ENCODE data around the gene PTBP3.

PTBP3 gene

GRCh38 chr9:112301420-112301819, 32.0 kb downstream of the PTBP3 start:
- H3K27ac ChIP-seq (ENCODE audit: poor library complexity, severe bottlenecking) = no peak overlapping the region
- no peak for ATAC-seq (ENCODE audit: low read depth)

GRCh38 chr9:112299514-112299913, 33.9 kb downstream of the PTBP3 start:
- no peak for TF ChIP-seq CTCF (IDR thresholded peaks at IDR 0.05; ENCODE audit: poor library complexity, severe bottlenecking)
- DNase-seq (ENCODE audit: low spot score) (no peak), ATAC-seq (ENCODE audit: low read depth) (peak; percentile 96)
- Histone ChIP-seq H3K36me3 (ENCODE audit: low read depth) (peaks cover 2% of the 10 kb centered on the region; the same call in 1 of the 2 replicates), H3K27me3 (ENCODE audit: insufficient read depth, poor library complexity, severe bottlenecking) (no peaks in the 10 kb centered on the region), H3K4me3 (ENCODE audit: severe bottlenecking) (no peak overlapping the region), H3K4me1 (ENCODE audit: insufficient read depth, poor library complexity, severe bottlenecking) (peaks cover 31% of the 10 kb centered on the region), H3K27ac (ENCODE audit: poor library complexity, severe bottlenecking) (peak overlapping the region; percentile 73), H3K9me3 (ENCODE audit: severe bottlenecking) (no peaks in the 10 kb centered on the region)

More at GRCh38 chr9:112301420-112301819, 32.0 kb downstream of the PTBP3 start:
- H3K4me1 ChIP-seq (ENCODE audit: insufficient read depth, poor library complexity, severe bottlenecking) = peaks cover 31% of the 10 kb centered on the region
- H3K36me3 ChIP-seq (ENCODE audit: low read depth) = no peaks in the 10 kb centered on the region; the same call in 1 of the 2 replicates
- no peaks in the 10 kb centered on the region for H3K27me3 ChIP-seq (ENCODE audit: insufficient read depth, poor library complexity, severe bottlenecking)
- DNase-seq (ENCODE audit: low spot score) = no peak
- no peak overlapping the region for H3K4me3 ChIP-seq (ENCODE audit: severe bottlenecking)
- no peak for TF ChIP-seq CTCF (IDR thresholded peaks at IDR 0.05; ENCODE audit: poor library complexity, severe bottlenecking)
- H3K9me3 ChIP-seq (ENCODE audit: severe bottlenecking) = no peaks in the 10 kb centered on the region

GRCh38 chr9:112296929-112297328, 36.5 kb downstream of the PTBP3 start:
- TF ChIP-seq CTCF (IDR thresholded peaks at IDR 0.05; ENCODE audit: poor library complexity, severe bottlenecking) = no peak
- no peak overlapping the region for H3K27ac ChIP-seq (ENCODE audit: poor library complexity, severe bottlenecking)
- DNase-seq (ENCODE audit: low spot score) = no peak

GRCh38 chr9:112295174-112295573, 38.2 kb downstream of the PTBP3 start:
- Histone ChIP-seq H3K4me1 (ENCODE audit: insufficient read depth, poor library complexity, severe bottlenecking) (peaks cover 21% of the 10 kb centered on the region), H3K4me3 (ENCODE audit: severe bottlenecking) (no peak overlapping the region), H3K27ac (ENCODE audit: poor library complexity, severe bottlenecking) (no peak overlapping the region), H3K9me3 (ENCODE audit: severe bottlenecking) (no peaks in the 10 kb centered on the region), H3K36me3 (ENCODE audit: low read depth) (peaks cover 24% of the 10 kb centered on the region), H3K27me3 (ENCODE audit: insufficient read depth, poor library complexity, severe bottlenecking) (no peaks in the 10 kb centered on the region)
- ATAC-seq (ENCODE audit: low read depth) (no peak), DNase-seq (ENCODE audit: low spot score) (no peak)
- TF ChIP-seq CTCF (IDR thresholded peaks at IDR 0.05; ENCODE audit: poor library complexity, severe bottlenecking) = no peak

More at GRCh38 chr9:112296929-112297328, 36.5 kb downstream of the PTBP3 start:
- H3K9me3 ChIP-seq (ENCODE audit: severe bottlenecking) = no peaks in the 10 kb centered on the region
- no peaks in the 10 kb centered on the region for H3K27me3 ChIP-seq (ENCODE audit: insufficient read depth, poor library complexity, severe bottlenecking)
- H3K4me1 ChIP-seq (ENCODE audit: insufficient read depth, poor library complexity, severe bottlenecking) = peaks cover 31% of the 10 kb centered on the region
- no peak for ATAC-seq (ENCODE audit: low read depth)
- no peak overlapping the region for H3K4me3 ChIP-seq (ENCODE audit: severe bottlenecking)
- peaks cover 24% of the 10 kb centered on the region for H3K36me3 ChIP-seq (ENCODE audit: low read depth)

GRCh38 chr9:112288029-112288428, 45.4 kb downstream of the PTBP3 start:
- ATAC-seq (ENCODE audit: low read depth) (no peak), DNase-seq (ENCODE audit: low spot score) (no peak)
- TF ChIP-seq CTCF (IDR thresholded peaks at IDR 0.05; ENCODE audit: poor library complexity, severe bottlenecking) = no peak
- Histone ChIP-seq H3K4me1 (ENCODE audit: insufficient read depth, poor library complexity, severe bottlenecking) (no peaks in the 10 kb centered on the region), H3K4me3 (ENCODE audit: severe bottlenecking) (no peak overlapping the region), H3K27ac (ENCODE audit: poor library complexity, severe bottlenecking) (no peak overlapping the region), H3K36me3 (ENCODE audit: low read depth) (peaks cover 33% of the 10 kb centered on the region), H3K27me3 (ENCODE audit: insufficient read depth, poor library complexity, severe bottlenecking) (no peaks in the 10 kb centered on the region), H3K9me3 (ENCODE audit: severe bottlenecking) (peaks cover 5% of the 10 kb centered on the region)
